Islet of Langerhans (tissue), 1 donor: ENCODE results near the gene RDH16.
"Not testable (repeated sequence)": the region's sequence is repeated elsewhere in the genome, so short reads cannot be mapped to it uniquely, and the experiment has no call there.

Experiments used
- FAIRE-seq: peaks from one replicate; lab custom pipeline; 2011; peaks lifted over from hg19 to GRCh38; lab: Jason Lieb, UNC

The RDH16 gene

DNA sequence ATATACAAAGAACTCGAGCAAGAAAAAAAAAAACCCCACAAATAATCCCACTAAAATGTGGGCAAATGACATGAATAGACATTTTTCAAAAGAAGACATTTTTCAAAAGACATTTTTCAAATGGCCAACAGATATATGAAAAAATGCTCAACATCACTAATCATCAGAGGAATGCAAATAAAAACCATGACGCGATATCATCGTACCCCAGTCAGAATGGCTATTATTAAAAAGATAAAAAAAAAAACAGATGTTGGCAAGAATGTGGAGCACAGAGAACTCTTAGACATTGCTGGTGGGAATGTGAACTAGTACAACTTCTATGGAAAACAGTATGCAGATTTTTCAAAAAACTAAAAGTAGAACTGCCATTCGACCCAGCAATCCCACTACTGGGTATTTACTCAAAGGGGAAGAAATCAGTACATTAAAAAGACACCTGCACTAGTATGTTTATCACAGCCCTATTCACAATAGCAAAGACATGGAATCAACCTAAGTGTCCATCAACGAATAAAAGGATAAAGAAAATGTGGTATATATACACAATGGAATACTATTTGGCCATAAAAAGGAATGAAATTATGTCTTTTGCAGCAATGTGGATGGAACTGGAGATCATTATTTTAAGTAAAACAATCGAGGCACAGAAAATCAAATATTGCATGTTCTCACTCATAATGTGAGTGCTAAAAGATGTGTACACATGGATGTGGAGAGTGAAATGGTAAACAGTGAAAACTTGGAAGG, 32.6 kb upstream of the RDH16 start:
- no peak for FAIRE-seq

DNA sequence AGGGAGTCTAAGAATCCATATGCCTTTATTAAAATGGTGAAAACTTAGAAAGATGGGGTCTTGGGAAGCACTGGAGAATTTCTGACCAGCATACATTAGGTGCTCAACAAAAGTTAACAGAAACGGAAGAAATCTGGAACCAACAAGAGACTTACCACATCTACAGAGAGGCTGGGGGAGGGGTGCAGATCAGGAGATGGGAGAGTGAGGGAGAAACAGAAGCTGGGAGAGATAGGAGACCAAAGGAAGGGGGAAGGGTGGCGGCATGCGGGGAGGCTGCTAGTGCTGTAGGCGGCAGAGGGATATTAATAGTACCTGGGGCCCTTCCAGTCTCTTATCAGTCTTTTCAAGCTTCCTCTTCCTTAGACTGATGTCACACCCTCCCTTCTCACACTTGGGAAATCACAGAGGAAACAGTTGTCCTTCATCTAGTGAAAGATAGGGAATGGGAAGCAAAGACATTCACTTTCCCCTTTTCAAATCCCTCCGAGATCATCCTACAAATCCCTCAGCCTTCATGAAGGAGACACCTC, 30.9 kb upstream of the RDH16 start:
- FAIRE-seq = no peak

DNA sequence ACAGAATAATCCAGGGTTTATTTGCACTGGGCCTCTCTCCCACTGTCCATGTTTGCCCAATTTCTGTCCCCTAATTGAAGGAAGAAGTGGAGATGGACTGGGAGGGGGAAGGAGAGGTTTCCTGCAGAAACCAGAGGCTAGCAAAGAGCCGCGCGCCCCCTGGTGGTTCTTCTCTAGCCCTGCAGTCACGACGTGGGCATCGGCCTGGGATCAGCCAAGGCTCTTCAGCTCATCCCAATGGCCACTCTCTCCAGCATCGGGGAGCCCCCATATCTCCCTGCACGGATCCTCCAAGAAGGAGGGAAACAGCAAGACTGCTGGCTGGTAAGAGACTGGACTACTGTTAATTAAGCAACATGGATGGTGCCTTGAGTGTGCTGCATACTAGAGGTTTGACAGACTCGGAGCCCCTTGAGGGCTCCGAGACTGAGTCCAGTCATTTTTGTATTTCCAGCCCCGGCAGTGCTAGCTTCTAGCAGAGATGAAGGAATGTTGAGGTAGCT, 30.2 kb upstream of the RDH16 start:
- FAIRE-seq = no peak

DNA sequence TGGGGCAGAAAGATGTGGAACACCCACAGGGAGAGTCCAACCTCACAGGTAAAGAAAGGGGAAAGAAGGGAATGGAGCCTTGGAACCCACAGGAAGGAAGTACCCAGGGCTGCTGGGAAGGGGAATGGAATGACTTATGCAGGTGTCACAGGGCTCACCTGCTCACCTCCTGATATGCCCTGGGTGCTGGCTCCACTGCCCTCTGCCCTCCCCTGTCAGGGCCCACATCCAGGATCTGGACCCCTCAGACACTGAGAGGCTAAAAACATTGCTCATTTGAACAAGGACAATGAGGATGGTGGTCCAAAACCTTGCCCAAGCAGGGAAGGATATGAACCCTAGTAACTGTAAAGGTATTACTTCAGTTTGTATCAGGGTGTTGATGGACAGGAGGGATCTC, 29.6 kb upstream of the RDH16 start:
- no peak for FAIRE-seq

DNA sequence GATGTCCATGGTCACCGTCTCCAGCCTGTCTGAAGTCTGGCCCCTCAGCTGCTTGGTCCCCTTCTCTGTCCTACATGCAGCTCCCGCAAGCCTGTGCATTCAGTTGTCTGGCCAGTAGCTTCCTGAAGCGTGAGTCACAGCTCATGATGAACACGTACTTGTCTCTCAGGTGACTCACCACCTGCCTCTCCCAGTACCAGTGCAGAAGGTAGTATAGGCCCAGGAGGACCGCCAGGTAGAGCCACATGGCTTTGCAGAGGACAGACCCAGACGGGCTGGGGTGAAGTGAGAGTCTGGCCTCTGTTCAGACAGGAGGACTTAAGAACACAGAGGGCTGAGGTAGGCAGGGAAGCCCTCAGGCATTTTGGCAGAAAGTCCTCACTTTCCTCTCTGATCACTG, 28.3 kb upstream of the RDH16 start:
- FAIRE-seq = not testable (repeated sequence)

DNA sequence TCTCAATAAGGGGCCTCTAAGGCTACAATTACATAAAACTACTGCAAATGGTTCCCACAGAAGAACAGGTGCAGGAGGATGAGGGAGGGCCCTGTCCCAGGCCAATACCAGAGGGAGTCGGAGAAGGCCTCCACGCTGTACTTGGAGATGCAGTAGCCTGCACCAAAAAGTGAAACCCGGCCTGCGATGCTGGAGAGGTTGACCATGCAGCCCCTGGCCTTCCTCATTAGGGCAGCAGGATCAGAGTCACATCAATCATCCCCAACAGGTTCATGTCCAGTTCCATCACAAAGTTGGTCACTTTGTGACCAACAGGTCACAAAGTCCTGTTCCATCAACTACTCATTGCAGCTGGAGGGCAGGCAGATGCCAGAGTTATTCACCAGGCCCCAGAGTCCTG, 26.0 kb upstream of the RDH16 start:
- FAIRE-seq = no peak

DNA sequence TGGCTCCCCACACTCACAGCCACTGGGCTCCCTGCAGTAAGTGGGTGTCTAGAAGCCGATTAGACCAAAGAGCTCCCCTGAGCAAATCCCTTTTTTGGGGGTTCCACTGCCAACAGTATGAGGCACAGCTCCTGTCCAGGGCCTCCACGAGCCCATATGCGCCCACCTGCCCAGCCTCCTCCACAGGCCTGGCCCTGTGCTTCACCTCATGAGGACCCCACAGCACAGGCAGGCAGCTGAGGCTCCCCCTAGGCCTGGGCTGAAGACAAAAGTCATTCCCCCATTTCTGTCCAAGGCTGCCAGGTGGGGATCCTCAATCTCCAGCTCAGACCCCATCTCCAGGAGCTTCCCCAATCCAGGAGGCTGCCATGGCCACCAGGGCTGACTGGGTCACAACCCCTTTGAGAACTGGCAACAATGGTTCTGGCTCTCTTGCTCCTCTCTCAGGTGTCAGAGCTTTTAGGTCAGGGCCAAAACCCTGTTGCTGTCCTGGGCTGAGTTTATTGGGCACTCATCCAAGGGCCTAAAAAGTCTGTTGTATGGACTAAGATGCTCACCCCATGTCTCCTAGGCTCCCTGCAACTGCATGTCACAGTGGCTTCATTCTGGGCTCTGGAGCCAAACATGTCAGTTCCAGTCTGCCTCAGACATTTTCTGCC, 25.3 kb upstream of the RDH16 start:
- not testable (repeated sequence) for FAIRE-seq

DNA sequence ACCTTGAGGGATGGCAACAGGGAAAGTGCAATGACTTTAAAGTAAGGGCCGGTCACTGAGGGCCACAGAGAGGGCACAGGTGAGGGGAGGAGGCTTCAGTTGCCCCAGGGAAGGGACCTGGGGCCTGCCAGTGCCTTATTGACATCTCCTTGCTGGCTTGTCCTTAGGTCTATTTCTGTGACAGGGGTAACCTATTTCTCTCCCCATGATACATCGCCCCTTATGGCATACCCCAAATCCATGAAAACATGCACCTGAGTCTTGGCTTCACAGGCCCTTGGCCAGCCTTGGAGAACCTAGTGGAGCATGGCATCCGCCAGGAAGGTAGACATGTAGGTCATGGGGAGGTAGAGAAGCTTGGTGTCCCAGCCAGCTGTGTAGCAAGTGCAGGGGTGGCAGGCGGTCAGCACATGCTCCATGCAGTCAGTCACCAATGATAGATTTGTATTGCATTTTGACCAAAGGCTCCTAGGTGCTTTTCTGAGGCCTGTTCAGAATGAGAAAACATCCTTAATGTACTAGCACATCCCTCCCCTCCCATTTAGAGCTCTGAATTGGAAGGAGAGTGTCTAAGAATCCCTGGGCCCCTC, 23.6 kb upstream of the RDH16 start:
- no peak for FAIRE-seq

DNA sequence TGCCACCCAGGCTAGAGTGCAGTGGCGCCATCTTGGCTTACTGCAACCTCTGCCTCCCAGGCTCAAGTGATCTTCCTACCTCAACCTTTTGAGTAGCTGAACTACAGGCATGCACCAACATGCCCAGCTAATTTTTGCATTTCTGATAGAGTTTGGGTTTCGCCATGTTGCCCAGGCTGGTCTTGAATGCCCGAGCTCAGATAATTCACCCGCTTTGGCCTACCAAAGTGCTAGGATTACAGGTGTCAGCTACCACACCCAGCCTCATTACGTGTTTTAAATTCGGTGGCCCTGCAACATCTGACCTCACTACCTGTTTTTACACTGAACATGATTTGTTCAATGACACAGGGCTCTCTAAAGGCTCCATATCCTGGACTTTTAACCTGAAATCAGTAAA, 22.9 kb upstream of the RDH16 start:
- FAIRE-seq = no peak

DNA sequence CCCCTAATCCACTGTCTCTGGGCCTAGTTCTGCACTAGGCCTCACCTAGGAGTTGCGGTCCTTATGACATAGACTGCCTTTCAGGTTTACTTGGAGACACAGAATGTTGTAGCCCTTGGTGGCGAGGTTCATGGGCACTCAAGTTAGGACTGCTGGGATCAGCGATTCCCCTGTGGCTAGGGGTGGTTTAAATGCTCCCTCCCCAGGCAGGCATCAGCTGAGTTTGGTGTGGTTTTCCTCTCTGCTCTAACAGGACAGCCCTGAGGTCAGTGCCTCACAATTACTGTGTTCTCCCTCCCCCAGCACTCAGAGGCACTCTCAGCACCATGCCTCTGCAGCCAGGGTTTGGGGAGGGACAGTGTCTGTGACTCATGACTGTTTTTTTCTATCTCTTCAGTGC, 22.2 kb upstream of the RDH16 start:
- no peak for FAIRE-seq

DNA sequence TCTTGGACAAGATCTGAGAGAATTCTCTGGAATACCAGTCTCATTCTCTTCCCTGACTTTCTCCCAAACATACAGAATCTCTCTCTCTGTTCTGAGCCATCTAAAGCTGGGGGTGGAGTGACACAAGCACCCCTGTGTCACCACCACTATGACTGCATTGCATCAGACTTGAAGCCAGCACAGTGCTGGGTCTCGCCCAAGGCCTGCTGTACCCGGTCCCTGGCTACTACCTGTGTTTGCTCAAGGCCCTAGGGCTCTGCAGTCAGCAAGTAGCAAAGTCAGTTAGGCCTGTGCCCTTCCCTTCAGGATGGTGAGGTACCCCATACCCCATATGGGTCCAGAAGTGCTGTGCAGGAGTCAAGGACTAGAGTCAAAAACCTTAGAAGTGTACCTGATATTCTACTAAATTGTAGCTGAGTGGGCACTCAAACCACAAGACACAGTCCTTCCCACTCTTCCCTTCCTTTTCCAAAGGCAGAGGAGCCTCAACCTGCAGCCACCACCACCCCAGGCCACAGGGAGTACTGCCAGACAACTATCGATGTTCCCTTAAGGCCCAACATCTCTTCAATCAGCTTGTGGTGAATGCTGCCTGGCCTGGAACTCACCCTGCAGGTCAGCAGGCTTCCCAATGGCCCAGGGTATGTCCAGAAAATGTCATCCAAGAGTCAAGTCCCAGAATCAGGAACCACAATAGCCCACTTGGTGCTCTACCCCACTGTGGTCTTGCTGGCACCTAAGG, 21.2 kb upstream of the RDH16 start:
- FAIRE-seq = no peak

DNA sequence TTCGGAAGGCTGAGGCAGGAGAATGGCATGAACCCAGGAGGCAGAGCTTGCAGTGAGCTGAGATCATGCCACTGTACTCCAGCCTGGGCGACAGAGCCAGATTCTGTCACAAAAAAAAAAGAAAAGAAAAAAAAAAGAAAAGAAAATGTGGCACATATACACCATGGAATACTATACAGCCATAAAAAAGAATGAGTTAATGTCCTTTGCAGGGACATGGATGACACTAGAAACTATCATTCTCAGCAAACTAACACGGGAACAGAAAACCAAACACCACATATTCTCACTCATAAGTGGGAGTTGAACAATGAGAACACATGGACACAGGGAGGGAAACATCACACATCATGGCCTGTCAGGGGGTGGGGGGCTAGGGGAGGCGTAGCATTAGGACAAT, 20.0 kb upstream of the RDH16 start:
- FAIRE-seq = not testable (repeated sequence)

DNA sequence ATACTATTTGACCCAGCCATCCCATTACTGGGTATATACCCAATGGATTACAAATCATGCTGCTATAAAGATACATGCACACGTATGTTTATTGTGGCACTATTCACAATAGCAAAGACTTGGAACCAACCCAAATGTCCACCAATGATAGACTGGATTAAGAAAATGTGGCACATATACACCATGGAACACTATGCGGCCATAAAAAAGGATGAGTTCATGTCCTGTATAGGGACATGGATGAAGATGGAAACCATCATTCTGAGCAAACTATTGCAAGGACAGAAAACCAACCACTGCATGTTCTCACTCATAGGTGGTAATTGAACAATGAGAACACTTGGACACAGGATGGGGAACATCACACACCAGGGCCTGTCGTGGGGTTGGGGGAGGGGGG, 16.8 kb upstream of the RDH16 start:
- FAIRE-seq = not testable (repeated sequence)

DNA sequence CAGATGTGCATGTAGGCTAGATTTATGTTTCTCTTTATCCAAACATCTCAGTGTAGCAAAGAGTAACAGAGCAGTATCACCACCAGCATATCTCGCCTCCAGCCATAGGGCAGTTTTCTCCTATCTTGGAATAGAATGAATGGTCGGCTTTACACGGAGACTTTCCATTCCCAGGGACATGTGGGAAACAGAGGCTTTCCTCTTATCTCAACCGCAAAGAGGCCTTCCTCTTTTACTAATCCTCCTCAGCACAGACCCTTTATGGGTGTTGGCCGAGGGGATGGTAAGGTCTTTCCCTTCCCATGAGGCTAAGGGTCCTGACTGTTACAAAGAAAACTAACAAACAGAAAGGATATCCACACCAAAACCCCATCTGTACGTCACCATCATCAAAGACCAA, 11.5 kb upstream of the RDH16 start:
- not testable (repeated sequence) for FAIRE-seq

DNA sequence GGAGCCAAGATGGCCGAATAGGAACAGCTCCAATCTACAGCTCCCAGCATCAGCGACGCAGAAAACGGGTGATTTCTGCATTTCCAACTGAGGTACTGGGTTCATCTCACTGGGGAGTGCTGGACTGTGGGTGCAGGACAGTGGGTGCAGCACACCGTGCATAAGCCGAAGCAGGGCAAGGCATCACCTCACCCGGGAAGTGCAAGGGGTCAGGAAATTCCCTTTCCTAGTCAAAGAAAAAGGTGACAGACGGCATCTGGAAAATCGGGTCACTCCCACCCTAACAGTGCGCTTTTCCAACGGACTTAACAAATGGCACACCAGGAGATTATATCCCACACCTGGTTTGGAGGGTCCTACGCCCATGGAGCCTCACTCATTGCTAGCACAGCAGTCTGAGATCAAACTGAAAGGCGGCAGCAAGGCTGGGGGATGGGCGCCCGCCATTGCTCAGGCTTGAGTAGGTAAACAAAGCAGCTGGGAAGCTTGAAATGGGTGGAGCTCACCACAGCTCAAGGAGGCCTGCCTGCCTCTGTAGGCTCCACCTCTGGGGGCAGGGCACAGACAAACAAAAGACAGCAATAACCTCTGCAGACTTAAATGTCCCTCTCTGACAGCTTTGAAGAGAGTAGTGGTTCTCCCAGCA, 8.7 kb upstream of the RDH16 start:
- not testable (repeated sequence) for FAIRE-seq

DNA sequence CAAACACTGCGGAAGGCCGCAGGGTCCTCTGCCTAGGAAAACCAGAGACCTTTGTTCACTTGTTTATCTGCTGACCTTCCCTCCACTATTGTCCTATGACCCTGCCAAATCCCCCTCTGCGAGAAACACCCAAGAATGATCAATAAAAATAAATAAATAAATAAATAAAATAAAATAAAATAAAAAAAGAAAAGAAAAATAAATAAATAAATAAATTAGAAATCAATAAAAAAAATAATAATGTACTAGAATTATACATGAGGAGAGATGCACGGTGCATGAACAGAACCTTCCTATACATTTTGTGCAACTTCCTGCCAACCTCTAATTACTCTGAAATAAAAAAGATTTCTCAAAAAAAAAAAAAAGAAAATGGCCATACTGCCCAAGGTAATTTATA, 7.7 kb upstream of the RDH16 start:
- not testable (repeated sequence) for FAIRE-seq

DNA sequence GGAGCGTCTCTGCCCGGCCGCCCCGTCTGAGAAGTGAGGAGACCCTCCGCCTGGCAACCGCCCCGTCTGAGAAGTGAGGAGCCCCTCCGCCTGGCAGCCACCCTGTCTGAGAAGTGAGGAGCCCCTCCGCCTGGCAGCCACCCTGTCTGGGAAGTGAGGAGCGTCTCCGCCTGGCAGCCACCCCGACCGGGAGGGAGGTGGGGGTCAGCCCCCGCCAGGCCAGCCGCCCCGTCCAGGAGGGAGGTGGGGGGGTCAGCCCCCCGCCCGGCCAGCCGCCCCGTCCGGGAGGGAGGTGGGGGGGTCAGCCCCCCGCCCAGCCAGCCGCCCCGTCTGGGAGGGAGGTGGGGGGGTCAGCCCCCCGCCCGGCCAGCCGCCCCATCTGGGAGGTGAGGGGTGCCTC, 6.1 kb upstream of the RDH16 start:
- FAIRE-seq = not testable (repeated sequence)

DNA sequence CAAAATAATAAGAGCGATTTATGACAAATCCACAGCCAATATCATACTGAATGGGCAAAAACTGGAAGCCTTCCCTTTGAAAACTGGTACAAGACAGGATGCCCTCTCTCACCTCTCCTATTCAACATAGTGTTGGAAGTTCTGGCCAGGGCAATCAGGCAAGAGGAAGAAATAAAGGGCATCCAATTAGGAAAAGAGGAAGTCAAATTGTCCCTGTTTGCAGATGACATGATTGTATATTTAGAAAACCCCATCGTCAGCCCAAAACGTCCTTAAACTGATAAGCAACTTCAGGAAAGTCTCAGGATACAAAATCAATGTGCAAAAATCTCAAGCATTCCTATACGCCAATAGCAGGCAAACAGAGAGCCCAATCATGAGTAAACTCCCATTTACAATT, 4.8 kb upstream of the RDH16 start:
- not testable (repeated sequence) for FAIRE-seq

DNA sequence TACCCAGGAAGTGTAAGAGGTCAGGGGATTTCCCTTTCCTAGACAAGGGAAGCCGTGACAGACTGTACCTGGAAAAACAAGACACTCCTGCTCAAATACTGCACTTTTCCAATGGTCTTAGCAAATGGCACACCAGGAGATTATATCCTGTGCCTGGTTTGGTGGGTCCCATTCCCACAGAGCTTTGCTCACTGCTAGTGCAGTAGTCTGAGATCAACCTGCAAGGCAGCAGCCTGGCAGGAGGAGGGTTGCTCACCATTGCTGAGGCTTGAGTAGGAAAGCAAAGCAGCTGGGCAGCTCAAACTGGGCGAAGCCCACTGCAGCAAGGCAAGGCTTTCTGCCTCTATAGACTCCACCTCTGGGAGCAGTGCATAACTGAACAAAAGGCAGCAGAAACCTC, 1.0 kb upstream of the RDH16 start:
- no peak for FAIRE-seq

DNA sequence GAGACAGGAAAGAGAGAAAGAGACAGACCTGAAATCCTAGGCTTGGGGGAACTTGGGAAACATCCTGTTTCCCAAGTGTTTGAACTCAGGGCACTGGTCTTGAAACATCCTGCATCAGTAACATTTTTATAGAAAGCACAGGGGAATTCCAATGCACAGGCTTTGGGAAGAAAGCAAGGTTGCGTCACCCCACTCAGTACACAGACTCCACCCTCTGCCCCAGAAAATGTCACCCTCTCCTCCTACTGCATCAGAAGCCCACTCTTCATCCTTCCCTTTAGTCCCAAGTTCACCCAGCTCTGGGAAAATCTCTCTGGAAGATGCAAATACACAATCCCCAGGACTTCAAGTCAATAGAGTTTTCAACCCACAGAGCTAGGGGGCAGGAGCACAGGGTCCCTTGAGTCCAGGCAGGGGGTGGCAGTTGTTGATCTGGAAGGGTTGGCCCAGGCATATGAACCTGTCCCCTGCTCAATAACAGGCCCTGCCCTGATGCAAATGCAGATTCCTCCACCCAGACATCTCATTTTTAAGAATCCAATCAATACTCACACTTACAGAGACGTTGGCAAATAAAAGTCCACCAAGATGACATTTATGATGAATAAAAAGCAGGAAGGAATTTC, 1.7 kb downstream of the RDH16 start:
- FAIRE-seq = no peak

DNA sequence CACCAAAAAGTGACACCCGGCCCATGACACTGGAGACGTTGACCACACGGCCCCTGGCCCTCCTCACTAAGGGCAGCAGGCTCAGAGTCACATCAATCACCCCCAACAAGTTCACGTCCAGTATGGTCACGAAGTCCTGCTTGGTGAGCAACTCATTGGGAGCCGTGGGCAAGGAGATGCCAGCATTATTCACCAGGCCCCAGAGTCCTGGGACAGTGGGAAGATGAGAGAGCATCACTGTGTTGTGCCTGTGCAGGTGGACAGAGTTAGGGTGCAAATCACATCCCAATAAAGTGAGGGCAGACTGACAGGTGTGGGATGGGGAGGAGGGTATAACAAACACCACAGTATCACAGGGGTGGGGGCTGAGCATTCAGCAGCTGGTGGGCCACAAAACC, 2.5 kb downstream of the RDH16 start:
- no peak for FAIRE-seq
